Inflammatory macrophage treated with lipopolysaccharide for 1 hour (primary cell): ENCODE results near the gene CCL27.

ENCODE experiments used
- DNase-seq, 2 donors: peaks; one replicate each; pipeline ENCODE4 v3.0.0-alpha.2; 2020 to 2022

The CCL27 gene

DNA sequence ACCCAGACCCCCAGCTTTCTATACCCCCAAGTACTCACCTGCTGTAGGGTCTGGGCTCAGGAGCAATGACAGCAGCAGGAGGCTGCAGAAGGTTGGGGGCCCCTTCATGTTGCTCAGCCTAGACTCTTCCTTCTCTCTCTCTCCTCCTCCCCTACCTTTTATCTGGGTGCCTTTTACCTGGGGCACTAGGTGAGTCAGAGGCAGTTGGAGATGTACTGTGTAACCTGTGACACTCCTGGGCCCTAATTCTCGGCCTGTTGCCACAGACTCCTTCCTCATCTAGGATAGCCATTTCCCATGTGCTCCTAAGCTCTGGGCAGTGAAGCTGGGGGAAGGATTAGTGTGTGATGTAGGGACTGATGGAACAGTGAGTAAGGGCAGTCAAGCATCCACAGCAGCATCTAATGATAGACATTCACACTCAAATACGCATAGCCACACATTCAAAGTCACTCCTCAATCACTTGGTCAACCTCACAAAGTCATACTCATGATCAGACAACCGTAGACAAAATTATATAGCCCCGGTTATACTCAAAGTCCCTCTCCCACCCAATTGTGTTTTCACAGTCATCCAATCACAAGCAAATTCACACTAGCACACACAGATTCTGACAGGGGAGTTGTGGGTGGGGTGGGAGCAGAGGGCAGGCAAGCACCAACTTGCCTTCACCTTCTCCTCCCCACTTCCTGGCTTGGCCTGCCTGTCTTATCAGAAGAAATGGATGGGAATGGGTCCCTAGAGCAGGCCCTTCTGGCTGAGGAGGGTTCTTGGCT is at the start of gene CCL27:
TSS of gene CCL27 (minus strand) at position 132 of the 777 bp plus-strand sequence. CDS start at position 108, 24 bp downstream.
- no peak for DNase-seq

- DNase-seq: no peak
Measured at GRCh38 chr9:34712140-34712539, 49.7 kb upstream of the CCL27 start.

- DNase-seq: peak; percentile 6 to 33
Measured at GRCh38 chr9:34710023-34710422, 47.6 kb upstream of the CCL27 start, which contains the start of gene CCL21. CCL21 (minus strand) TSS chr9:34710136; CDS start chr9:34710066, 70 bp downstream.

GRCh38 chr9:34709196-34709978 is 46.9 kb upstream of the CCL27 start:
- DNase-seq: no peak

DNA sequence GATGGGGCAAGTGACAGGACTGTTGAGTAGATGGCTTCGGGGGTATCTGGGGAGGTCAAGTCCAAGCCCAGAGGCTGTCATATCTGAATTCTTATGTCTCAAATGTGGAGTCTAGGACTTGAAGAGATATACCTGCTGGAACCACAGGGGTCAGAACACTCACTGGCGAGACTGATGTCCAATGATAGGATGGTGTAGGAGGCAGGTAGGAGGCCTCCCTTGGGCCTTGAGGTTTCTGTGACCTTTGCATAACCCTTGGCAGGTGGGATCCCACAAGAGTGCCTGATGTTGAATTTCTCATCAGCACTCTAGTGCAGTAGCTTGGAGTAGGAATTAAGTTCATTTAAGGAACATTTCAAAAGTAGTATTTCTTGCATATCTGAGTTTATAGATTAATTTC is 44.7 kb upstream of the CCL27 start:
- DNase-seq: no peak

- peak; percentile 50 to 88 for DNase-seq
Measured at GRCh38 chr9:34701769-34702736, 39.6 kb upstream of the CCL27 start.

GRCh38 chr9:34701023-34701768 is 38.7 kb upstream of the CCL27 start:
- peak; percentile 44 to 81 for DNase-seq

DNA sequence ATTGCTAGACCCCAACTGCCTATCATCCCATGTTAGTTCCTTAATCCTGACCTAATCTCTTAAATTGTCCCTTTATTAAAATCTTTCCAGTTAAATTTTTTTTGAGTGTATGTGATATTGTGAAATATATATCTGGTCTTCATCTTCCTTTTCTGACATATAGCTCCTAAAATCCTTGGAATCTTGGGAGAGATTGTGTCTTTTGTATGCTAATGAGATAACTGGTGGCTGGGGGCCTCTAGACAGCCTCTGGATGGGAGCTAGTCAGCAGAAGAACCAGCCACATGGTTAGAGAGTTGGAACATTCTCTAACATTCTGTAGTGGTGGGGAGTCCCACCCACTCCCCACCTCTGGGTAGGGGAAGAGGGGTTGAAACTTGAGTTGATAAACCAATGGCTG is 32.4 kb upstream of the CCL27 start:
- no peak for DNase-seq

DNA sequence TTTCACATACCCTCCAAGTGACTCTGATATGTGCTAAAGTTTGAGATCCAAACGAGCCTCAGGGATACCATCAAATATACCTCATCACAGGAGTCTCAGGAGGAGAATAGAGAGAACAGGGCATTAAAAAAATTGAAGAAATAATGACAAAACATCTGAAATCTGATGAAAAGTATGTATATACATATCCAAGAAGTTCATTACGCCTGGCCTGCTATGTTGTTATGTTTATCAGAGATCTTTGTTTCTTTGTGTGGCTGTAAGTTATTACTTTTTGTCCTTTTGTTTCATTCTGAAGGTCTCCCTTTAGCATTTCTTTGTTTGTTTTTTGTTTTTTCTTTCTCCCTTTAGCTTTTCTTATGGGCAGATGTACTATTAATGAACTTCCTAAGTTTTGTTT is 31.1 kb upstream of the CCL27 start:
- no peak for DNase-seq

DNA sequence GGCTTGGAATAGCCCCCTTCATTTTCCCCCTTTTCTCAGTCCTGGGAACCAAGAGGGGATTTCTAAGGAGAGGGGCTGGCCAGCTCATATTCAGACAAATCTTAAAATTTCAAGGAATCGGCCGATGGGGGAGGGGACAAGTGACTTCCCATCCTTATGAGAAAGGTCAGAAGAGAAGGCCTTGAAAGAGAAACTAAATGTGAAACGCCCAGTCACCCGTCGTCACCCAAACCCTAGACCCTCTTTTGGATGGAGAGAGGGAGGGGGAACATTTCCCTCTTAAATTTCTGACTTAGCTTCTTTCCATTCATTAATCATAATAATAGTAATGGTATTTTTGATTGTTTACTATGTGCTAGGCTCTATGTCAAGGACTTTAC is 29.5 kb upstream of the CCL27 start:
- peak in 1 of 2 donors; percentile 12 for DNase-seq

DNA sequence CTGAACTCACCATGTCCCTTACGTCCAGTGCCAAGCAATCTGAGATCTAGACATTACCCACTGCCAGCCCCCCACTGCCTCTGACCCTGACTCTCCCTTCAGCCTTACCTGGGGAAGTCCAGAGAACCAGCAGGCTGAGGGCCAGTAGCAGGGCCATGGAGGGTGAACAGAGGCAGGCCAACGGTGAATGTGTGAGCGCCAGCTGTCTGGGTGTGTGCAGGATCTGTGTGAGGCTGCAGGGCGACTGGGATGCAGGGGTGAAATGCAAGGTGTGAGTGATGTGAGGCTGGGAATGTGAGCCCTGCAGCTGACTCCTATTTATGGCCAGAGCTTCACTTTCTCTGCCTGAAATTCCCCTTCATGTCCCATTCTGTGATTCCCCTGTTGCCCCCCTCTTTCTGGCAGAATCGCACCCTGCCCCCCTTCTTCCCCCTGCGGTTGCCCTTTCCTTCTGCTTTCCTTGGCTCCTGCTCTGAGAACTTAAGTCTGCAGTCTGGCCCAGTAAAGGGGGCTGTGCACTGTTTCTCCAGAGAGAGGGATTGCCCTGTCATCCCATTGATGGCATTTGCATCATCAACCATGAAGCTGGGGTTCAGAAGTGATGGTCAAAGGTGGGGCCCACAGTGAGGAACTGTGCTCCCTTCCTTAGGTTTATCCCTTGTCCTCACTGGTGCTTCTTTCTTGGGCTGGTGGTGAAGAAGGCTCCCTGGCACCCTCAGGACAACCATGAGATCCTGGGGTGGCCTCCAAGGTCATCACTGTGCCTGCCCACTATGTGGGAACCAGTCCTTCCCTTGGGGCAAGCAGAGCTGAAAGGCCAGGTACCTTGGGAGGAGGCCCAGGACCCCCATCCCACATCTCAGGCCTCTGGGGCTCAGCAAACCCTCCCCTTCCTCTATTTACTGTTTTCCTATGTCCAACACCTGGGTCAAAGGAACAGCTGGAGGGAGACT is 28.8 kb upstream of the CCL27 start, which contains the start of gene CCL19:
TSS of gene CCL19 (minus strand) at position 294 of the 953 bp plus-strand sequence. CDS start at position 157, 137 bp downstream.
- DNase-seq: peak; percentile 21 to 35

DNA sequence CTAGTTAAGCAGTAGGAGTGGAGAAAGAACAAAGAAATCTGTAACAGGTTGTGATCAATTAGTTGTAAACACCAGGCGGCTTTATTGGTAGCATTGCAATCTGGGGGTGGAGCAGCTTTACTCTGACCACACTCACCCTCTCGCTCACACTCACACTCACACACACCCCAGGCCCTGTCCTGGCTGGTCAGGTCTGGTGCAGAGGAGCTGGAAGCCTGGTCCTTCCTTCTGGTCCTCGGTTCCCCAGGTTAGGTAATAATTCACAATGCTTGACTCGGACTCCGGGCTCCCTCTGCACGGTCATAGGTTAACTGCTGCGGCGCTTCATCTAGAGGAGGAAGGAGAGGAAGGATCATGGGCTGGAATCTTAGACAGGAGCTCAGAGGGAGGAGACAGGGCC is 27.1 kb upstream of the CCL27 start:
- no peak for DNase-seq

DNA sequence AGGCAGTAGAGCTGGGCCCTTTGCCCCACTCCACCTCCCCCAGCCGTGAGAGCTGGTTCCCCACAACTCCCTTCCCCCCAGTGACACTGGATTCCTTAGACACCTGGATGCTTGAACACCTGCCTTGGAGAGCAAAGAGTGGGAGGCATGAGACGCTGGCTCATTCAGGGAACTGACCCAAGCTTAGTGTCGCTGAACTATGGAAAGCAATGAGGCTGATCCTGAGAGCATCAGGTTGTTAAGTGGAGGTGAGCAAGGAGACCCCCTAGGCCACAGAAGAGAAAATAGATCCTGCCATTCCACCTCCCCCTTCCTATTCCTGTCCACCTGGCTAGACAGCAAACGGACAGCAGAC is 26.6 kb upstream of the CCL27 start:
- no peak for DNase-seq

DNA sequence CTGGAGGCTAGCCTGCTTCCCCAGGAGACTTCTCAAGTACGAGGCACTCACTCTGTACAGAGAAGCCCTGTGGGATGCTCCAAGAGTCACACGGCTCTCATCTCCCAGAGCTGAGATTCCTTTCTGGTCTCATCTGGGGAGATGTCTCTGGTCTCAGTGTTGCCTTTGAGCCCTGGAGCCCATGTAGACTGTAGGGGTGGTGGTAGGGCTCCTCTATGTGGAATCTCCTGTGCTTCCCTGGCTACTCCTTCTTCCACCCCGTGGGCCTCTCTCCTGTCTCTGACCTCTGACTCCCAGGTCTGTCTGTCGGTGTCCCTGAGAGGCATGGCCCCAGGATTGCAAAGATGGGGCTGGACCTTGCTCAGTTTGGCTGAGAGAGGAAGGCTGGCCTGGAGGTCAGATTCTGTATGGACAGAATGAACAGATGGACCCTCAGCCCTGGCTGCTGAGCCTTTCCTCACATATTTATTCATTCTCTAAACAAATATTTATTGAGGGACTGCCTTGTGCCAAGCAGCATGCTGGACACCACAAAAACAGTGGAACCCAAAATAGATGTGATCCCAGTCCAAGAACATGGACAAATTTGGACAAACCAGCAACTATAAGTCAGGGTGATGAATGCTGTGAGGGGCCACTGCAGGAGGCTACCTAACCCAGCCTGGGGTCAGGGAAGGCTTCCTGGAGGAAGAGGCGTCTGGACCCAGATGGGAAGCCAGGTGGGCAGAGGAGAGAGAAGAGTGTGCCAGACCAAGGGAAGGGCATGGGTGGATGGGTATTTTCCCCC is 26.1 kb upstream of the CCL27 start:
- no peak for DNase-seq

DNA sequence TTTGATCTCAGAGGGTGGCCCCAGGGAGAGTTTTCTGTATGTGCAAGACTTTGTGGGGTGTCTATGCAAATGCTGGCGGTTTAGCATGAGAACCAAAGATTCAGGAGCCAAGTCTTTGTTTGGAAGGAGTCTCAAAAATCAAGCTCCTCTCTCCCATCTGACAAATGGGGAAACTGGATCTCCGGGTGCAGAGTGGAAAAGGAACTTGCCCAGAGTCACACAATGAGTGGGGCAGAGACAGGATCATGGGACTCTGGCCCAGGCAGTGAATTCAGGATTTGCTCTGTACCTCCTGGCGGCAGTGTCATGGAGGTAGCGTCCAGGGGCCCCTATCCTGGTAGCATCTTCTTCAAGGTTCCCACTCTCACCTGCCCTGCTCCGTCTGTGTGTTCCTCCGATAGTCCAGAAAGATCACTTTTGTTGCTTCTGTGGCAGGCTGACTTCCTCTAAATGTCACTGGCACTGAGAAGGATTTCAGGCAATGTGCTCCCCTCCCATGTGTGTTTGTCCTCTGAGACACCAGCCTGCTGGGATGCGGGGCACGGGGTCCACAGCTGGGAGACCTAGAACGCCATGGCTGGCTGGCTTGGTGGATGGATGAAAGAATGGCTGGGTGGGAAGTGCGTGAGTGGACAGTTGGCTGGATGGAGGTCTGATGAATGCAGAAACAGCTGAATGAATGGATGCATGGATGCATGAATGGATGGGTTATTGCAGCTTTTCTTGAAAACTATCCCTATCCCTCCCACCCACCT is 25.0 kb upstream of the CCL27 start:
- DNase-seq: peak; percentile 22 to 39

DNA sequence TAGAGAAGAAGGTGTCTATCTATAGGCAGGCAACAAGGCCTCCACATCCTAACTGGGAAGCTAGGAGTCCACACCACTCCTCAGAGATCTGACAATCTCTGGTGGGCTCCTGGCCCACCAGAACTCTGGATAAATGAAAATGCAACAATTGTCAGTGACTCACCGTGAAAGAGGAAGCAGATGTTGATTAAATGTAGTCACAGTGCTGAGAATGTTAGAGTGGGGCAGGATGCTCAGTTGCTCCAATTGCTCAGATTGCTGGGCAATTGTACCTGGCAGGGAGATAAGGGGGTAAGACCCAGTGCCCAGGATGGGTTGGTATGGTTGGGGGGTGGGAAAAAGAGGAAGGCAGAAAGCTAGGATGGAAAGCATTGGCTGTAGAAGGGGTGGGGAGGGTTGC is 24.3 kb upstream of the CCL27 start:
- DNase-seq: peak; percentile 24 to 27

- DNase-seq: no peak
Measured at GRCh38 chr9:34686231-34686630, 23.8 kb upstream of the CCL27 start.

- DNase-seq: no peak
Measured at GRCh38 chr9:34685591-34685990, 23.1 kb upstream of the CCL27 start.

DNA sequence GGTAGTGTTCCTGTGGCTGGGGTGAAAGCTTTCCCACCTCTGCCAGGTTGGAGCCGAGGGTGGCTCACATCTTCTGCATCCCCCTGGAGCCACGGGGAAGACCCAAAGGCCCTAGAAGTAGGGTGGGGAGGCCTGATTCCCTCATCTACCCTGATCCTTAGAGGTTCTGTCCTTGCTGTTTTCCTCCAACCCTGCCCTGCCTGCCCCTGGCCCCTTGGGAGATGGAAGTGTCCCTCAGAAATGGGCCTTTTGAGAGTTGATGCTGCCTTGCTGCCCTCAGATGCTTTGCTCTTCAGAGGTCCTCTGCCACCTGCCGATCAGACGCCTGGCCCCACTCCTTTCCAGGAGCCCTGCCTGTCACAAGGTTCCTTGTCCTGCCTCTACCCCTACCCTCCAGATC is 22.4 kb upstream of the CCL27 start:
- no peak for DNase-seq
